ENCODE measurements around the gene USP21.
A peak's percentile ranks its signal among the peaks of the same experiment; 100 is the strongest.

The USP21 gene

DNA sequence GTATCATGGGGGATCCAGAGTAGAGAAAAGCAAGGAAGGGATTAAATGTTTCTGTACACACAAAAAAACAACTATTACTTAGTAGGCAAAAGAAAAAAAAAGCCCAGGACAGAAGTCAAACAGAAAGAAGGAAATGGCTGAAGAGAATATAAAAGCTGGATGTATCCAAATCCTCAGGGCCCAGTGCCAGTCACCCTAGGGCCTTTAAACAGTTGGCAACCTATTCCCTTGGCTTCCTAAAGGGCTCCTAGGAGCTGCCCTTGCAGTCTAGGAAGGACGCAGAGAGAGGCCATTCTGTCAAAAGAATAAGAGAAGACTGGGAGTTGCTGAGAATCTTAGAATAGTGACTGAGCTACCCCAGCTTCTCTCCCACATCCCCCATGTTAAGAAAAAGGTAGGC lies 13.0 kb downstream of the USP21 start:
- no peak overlapping the region for H3K27ac ChIP-seq
- no peak for TF ChIP-seq ZFX (IDR thresholded peaks at IDR 0.05)
- TF ChIP-seq, protein P1, sequence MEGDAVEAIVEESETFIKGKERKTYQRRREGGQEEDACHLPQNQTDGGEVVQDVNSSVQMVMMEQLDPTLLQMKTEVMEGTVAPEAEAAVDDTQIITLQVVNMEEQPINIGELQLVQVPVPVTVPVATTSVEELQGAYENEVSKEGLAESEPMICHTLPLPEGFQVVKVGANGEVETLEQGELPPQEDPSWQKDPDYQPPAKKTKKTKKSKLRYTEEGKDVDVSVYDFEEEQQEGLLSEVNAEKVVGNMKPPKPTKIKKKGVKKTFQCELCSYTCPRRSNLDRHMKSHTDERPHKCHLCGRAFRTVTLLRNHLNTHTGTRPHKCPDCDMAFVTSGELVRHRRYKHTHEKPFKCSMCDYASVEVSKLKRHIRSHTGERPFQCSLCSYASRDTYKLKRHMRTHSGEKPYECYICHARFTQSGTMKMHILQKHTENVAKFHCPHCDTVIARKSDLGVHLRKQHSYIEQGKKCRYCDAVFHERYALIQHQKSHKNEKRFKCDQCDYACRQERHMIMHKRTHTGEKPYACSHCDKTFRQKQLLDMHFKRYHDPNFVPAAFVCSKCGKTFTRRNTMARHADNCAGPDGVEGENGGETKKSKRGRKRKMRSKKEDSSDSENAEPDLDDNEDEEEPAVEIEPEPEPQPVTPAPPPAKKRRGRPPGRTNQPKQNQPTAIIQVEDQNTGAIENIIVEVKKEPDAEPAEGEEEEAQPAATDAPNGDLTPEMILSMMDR (conservative IDR thresholded peaks at IDR 0.05) = no peak

DNA sequence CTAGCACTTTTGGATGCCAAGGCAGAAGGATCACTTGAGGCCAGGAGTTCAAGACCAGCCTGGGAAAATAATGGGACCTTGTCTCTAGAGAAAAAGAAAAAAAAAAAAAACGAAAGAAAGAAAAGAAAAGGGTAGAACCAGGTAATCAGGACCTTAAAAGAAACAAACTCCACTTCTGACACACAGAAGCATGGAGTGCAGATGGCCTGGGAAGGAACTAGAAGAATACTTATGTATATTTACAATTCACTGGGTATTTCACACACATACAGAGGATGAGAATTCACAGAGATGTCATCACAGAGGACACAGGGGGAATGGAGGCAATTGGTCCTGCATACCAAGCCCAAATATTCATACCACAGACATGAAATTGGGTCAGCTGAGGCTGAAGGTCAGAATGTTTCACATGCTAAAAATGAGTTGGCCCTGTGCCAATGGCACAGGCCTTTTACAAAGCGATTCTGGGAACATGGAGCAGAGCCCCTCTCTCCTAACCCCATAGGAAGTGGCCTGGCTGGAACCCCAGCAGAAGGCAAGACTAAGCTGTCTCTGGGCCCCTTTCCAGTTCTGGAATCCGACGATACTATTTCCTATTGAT lies 13.6 kb downstream of the USP21 start:
- TF ChIP-seq ZFX (IDR thresholded peaks at IDR 0.05) = no peak
- TF ChIP-seq, protein P1 (conservative IDR thresholded peaks at IDR 0.05) = no peak

DNA sequence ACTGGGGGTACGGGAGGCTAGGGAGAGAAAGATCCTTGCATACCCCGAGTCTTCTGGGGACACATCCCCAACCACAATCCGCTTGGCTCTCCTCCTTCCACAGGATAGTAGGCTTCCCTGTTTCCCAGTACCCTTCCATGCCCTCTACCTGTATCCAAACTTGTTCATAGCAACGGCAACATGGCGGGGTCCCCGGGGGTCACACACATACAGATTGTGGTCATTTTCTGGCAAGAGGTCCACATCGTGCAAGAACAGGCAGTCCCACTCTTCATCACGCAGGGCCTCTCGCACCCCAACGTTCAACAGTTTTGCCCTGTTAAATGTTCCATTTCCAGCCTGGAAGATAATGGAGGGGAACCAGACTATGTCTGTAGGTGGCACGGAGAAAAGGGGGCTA lies 14.4 kb downstream of the USP21 start:
- H3K27ac ChIP-seq = no peak overlapping the region
- TF ChIP-seq, protein P1 (conservative IDR thresholded peaks at IDR 0.05) = no peak
- no peak for TF ChIP-seq ZFX (IDR thresholded peaks at IDR 0.05)

More for the DNA sequence above, 13.6 kb downstream of the USP21 start:
- no peak overlapping the region for H3K27ac ChIP-seq

DNA sequence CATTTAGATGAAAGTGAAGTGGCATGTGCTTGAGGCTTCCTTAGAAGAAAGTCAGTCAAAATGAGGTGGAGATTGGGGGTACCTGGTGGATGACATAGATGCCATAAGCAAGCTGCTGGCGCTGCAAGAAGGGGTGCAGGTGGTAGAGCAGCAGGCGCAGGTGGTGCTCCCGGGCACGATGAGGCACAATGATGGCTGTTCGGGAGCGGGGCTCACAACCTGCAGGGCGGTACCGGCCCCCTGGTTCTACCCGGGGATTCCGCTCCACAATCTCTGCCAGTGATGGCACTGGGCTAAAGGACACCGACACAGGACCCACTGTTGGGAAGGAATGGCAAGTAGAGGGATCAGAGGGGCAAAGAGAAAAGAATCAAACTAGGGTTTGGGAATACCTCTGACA lies 15.6 kb downstream of the USP21 start:
- H3K27ac ChIP-seq = no peak overlapping the region
- no peak for TF ChIP-seq ZFX (IDR thresholded peaks at IDR 0.05)
- TF ChIP-seq, protein P1 (conservative IDR thresholded peaks at IDR 0.05) = no peak

DNA sequence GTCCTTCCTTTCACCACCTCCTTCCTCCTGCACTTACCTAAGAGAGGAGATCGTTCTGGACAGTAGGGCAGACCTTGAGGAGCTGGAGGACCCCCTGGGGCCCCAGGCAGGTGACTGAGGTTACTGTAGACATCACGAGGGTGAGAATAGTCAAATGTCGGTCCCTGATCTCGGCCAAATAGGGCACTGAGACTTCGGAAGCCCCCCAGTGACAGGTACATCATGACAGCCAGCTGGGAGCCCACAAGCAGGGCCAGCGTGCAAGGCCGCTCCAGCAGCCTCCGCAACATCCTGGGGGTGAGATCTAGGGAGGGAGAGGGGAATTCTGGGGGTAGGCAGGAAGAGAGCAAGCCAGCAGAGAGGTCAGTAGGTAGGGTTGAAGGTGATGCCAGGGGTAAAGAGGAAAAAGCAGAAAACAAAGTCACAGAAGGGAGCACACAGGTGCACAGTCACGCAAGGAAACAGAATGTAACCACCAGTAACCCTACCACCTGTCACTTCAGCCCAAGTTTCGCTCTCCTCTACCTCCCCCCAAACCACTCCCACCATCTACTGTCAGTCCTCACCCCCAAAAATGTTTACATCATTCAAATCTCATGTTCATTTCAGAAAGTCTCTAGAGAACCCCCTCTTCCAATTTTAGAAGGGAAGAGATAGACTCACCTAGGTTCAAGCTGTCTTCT lies 16.6 kb downstream of the USP21 start:
- no peak for TF ChIP-seq ZFX (IDR thresholded peaks at IDR 0.05)
- TF ChIP-seq, protein P1 (conservative IDR thresholded peaks at IDR 0.05) = no peak

DNA sequence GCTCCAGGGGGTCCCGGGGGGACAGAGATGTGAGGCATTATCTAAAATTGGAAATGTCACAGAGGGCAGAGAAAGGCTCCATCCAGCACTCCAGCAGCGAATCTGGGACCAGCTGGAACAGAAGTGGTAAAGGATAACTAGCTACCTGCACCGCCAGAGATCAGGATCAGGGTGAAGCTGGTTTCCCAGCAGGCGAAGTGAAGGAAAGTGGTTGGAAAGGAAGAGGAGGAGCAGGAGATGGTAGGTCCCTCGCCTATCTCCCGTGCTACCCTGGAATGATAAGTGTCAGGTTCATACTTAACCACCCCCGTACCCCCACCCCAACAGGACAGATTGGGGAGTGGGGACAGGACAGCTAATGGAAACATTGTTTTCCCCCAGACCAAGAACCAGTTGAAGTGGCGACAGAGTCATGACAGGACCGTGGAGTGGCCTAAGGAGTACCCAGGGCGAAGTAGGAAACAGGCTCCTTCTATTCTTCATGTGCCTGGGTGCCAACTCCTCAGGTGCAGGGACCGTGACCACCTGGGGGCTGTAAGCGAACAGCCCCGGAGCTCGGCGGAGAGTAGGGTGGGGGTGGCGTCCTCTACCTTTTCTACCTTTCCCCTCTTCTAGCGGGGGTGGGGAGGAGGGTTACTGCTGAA lies 17.3 kb downstream of the USP21 start:
- TF ChIP-seq, protein P1 (conservative IDR thresholded peaks at IDR 0.05) = no peak
- no peak for TF ChIP-seq ZFX (IDR thresholded peaks at IDR 0.05)
- peak overlapping the region; percentile 84 for H3K27ac ChIP-seq

More for the DNA sequence above, 16.6 kb downstream of the USP21 start:
- peak overlapping the region; percentile 84; the same call in 1 of the 2 replicates for H3K27ac ChIP-seq

All from C4-2B (cell line).